Fibroblast of lung (primary cell): ENCODE data around the gene COPS6. TPM values are rescaled to one million over a fixed set of nuclear protein-coding genes. Genes with fewer than 3 reads are reported as not detected.

Experiments
- DNase-seq, 2 donors: peaks; one replicate each; pipeline versions ENCODE4 v3.0.0 to v3.0.0-alpha.2; 2010; ENCODE audit warnings: low read depth in 2 of 2
- H2AFZ ChIP-seq: 2 replicates; pipeline ENCODE4 v1.5.1; 2012; ENCODE audit warnings: low read length, control low read depth, inconsistent platforms
- H3K27ac ChIP-seq: 2 replicates; pipeline ENCODE4 v1.5.1; 2011; ENCODE audit warnings: low read length, control low read depth; ENCODE audit not compliant: insufficient read depth
- H3K27me3 ChIP-seq: 2 replicates; pipeline ENCODE4 v1.5.1; 2011; ENCODE audit warnings: mild to moderate bottlenecking, low read length; ENCODE audit not compliant: control insufficient read depth, insufficient read depth
- H3K36me3 ChIP-seq: 2 replicates; pipeline ENCODE4 v1.5.1; 2011; ENCODE audit warnings: low read length; ENCODE audit not compliant: control insufficient read depth, insufficient read depth
- H3K4me1 ChIP-seq: 2 replicates; pipeline ENCODE4 v1.5.1; 2011; ENCODE audit warnings: low read length; ENCODE audit not compliant: control insufficient read depth, insufficient read depth; ENCODE audit errors: extremely low read depth
- H3K4me2 ChIP-seq: 2 replicates; pipeline ENCODE4 v1.5.1; 2011; ENCODE audit warnings: low read length, control low read depth; ENCODE audit not compliant: insufficient read depth; ENCODE audit errors: extremely low read depth
- H3K4me3 ChIP-seq, 4 experiments: fragments of 200-600 bp in 1 of 4; sonication (generic) in 1 of 4; replicated peaks in 1 of 4; 2 replicates each; pipeline ENCODE4 v1.5.1; 2011 to 2016; ENCODE audit warnings: low read length in 4 of 4, low read depth in 3 of 4, mild to moderate bottlenecking in 3 of 4, control low read depth in 2 of 4, inconsistent platforms in 1 of 4, mixed read lengths in 1 of 4; ENCODE audit not compliant: insufficient read depth in 1 of 4; ENCODE audit errors: control extremely low read depth in 1 of 4
- H3K79me2 ChIP-seq: 2 replicates; pipeline ENCODE4 v1.5.1; 2012; ENCODE audit warnings: mild to moderate bottlenecking, low read length, inconsistent platforms; ENCODE audit not compliant: control insufficient read depth, insufficient read depth
- H3K9ac ChIP-seq: 2 replicates; pipeline ENCODE4 v1.5.1; 2011; ENCODE audit warnings: mild to moderate bottlenecking, low read length, control low read depth; ENCODE audit not compliant: insufficient read depth
- H3K9me3 ChIP-seq: 2 replicates; pipeline ENCODE4 v1.5.1; 2012; ENCODE audit warnings: low read depth, low read length; ENCODE audit not compliant: control insufficient read depth, insufficient read depth
- H4K20me1 ChIP-seq: 2 replicates; pipeline ENCODE4 v1.5.1; 2011; ENCODE audit warnings: low read length; ENCODE audit not compliant: control insufficient read depth, insufficient read depth; ENCODE audit errors: extremely low read depth
- CTCF ChIP-seq, 2 donors: IDR thresholded peaks in 1 of 2; conservative IDR thresholded peaks in 1 of 2; 1 replicate in 1 of 2; 2 replicates in 1 of 2; pipeline ENCODE4 v1.5.1; 2011 to 2012; ENCODE audit warnings: low read length in 2 of 2, control low read depth in 1 of 2, inconsistent platforms in 1 of 2, low read depth in 1 of 2, mild to moderate bottlenecking in 1 of 2
- EZH2 ChIP-seq: IDR thresholded peaks from 2 replicates; pipeline ENCODE4 v1.5.1; 2012; ENCODE audit warnings: low read length, control low read depth, mild to moderate bottlenecking; ENCODE audit errors: missing control alignments
- polyA minus RNA-seq: library from RNA; depleted of rRNA, polyadenylated mRNA; stranded (reverse); fragments of >200 nt; gene quantifications from 2 replicates; pipeline ENCODE4 v1.2.3, GENCODE V29; 2011; ENCODE audit warnings: low replicate concordance
- polyA plus RNA-seq, 2 donors: library from polyadenylated mRNA; depleted of rRNA in 1 of 2; stranded (reverse) in 1 of 2; unstranded in 1 of 2; fragments of >200 nt; gene quantifications; 2 replicates each; pipeline ENCODE4 v1.2.1, GENCODE V29; 2011 to 2012; ENCODE audit warnings: missing spikeins in 1 of 2
- total RNA-seq: library from RNA; depleted of rRNA; stranded (reverse); fragments of >200 nt; gene quantifications from 2 replicates; pipeline ENCODE4 v1.2.1, GENCODE V29; 2014

Gene COPS6
- total RNA-seq (43.1 and 71.0 TPM in 2 replicates), polyA plus RNA-seq (188 and 312 TPM in 2 replicates), polyA minus RNA-seq (604 and 640 TPM in 2 replicates)
- polyA plus RNA-seq (2012) = 187 and 310 TPM in 2 replicates

DNA sequence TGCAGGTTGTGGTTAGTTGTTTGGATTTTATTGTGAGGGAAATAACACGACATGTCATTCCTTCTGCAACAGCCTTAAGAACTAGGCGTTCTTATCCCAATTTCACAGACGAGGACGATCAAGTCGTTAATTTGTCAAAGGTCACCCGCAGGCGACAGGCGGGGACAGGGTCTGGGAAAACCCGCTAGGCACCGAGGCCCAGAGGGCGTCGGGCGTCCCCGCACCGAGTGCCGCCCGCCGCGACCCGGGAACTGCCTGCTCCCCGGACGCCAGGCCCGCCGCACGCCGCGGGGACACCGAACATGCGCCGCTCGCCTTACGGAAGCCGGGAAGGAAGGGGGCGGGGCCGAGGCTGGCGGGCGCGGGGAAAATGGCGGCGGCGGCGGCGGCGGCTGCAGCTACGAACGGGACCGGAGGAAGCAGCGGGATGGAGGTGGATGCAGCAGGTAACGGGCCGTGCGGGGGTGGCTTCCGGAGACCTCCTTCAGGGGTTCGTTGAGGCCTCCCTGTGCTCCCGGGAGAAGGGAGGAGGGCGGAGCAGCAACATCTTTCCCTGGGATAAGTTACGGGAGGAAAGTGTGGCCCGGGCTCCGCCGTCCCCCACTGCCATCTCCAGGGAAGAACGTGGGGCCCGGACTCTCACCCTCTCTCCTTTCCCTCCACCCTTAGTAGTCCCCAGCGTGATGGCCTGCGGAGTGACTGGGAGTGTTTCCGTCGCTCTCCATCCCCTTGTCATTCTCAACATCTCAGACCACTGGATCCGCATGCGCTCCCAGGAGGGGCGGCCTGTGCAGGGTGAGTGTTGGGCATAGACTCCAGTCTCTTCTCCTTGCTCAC is at the start of gene COPS6:
TSS of gene COPS6 (plus strand) at position 349 of the 837 bp plus-strand sequence. CDS start at position 371, 22 bp downstream.
- Histone ChIP-seq H3K4me2 (peak within 1 kb of the TSS; percentile 99), H3K27ac (peak within 1 kb of the TSS; percentile 91), H3K4me1 (peaks cover 28% of the 10 kb centered on the region), H3K79me2 (peaks cover 24% of the 10 kb centered on the region), H3K4me3 (peak within 1 kb of the TSS; percentile 74 to 93 (median 84)), H3K9me3 (no peaks in the 10 kb centered on the region), H3K9ac (peak within 1 kb of the TSS; percentile 86), H2AFZ (peak within 1 kb of the TSS; percentile 87), H4K20me1 (no peaks in the 10 kb centered on the region), H3K27me3 (no peaks in the 10 kb centered on the region), H3K36me3 (peaks cover 32% of the 10 kb centered on the region)
- TF ChIP-seq EZH2 = no peak
- no peak for TF ChIP-seq CTCF (conservative IDR thresholded peaks at IDR 0.05 in 1 of 2, IDR thresholded peaks at IDR 0.05 in 1 of 2; ENCODE audit: low read depth in 1 of 2, low read length in 2 of 2)
- peak; percentile 75 to 81 for DNase-seq

DNA sequence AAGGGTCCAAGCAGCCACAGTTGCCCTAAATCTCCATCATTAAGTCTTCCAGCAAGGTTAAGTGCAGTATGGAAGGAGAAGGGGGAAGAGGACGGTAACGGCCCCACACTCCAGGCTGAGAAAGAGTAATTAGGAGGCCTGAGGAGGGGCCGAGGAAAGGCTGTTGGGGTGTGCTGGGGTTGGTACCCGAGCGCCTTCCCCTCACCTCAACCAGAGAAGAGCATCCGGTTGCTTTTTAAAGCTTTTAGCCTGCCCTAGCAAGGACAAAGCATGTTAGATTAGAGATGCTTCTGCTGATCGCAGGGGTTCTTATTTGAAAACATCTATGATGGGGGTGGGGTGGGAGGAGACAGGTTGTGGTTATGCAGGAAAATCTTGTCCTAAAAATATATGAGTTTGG is 48.2 kb upstream of the COPS6 start:
- no peak overlapping the region for H3K27ac ChIP-seq
- no peak overlapping the region for H3K9ac ChIP-seq

More for the DNA sequence above, 48.2 kb upstream of the COPS6 start:
- H3K4me1 ChIP-seq = peaks cover 6% of the 10 kb centered on the region
- no peaks in the 10 kb centered on the region for H3K27me3 ChIP-seq
- H3K4me3 ChIP-seq = no peak overlapping the region
- H3K36me3 ChIP-seq = peaks cover 2% of the 10 kb centered on the region
- no peak for DNase-seq
- no peaks in the 10 kb centered on the region for H3K79me2 ChIP-seq
- no peak overlapping the region for H2AFZ ChIP-seq
- TF ChIP-seq CTCF (conservative IDR thresholded peaks at IDR 0.05 in 1 of 2, IDR thresholded peaks at IDR 0.05 in 1 of 2; ENCODE audit: low read depth in 1 of 2, low read length in 2 of 2) (no peak), EZH2 (no peak)
- no peaks in the 10 kb centered on the region for H4K20me1 ChIP-seq
- no peak overlapping the region for H3K4me2 ChIP-seq
- no peaks in the 10 kb centered on the region for H3K9me3 ChIP-seq
